ENCODE results near the gene CFAP70.

Gene CFAP70

GRCh38 chr10:73239908-73240307 is 118.8 kb downstream of the CFAP70 start:
- no peak overlapping the region for H3K4me3 ChIP-seq (replicated peaks in 1 of 2; ENCODE audit: low read depth in 2 of 2, low read length in 2 of 2)
- no peak for TF ChIP-seq CTCF (IDR thresholded peaks at IDR 0.05; ENCODE audit: low read depth, low read length)
- DNase-seq (ENCODE audit: low read depth in 2 of 2) = no peak

GRCh38 chr10:73238990-73239566 is 119.6 kb downstream of the CFAP70 start:
- DNase-seq (ENCODE audit: low read depth in 2 of 2) = no peak
- no peak overlapping the region for H3K4me3 ChIP-seq (replicated peaks in 1 of 2; ENCODE audit: low read depth in 2 of 2, low read length in 2 of 2)
- no peak for TF ChIP-seq CTCF (IDR thresholded peaks at IDR 0.05; ENCODE audit: low read depth, low read length)

GRCh38 chr10:73234695-73235094 is 124.0 kb downstream of the CFAP70 start:
- DNase-seq (ENCODE audit: low read depth in 2 of 2) = no peak
- no peak for TF ChIP-seq CTCF (IDR thresholded peaks at IDR 0.05; ENCODE audit: low read depth, low read length)
- H3K4me3 ChIP-seq (replicated peaks in 1 of 2; ENCODE audit: low read depth in 2 of 2, low read length in 2 of 2) = no peak overlapping the region

- DNase-seq (ENCODE audit: low read depth in 2 of 2) = no peak
- no peak for TF ChIP-seq CTCF (IDR thresholded peaks at IDR 0.05; ENCODE audit: low read depth, low read length)
Measured at GRCh38 chr10:73233883-73234282, 124.8 kb downstream of the CFAP70 start.

GRCh38 chr10:73232887-73233286 is 125.8 kb downstream of the CFAP70 start:
- DNase-seq (ENCODE audit: low read depth in 2 of 2) = no peak
- H3K4me3 ChIP-seq (replicated peaks in 1 of 2; ENCODE audit: low read depth in 2 of 2, low read length in 2 of 2) = no peak overlapping the region
- TF ChIP-seq CTCF (IDR thresholded peaks at IDR 0.05; ENCODE audit: low read depth, low read length) = peak; percentile 24

More at GRCh38 chr10:73233883-73234282, 124.8 kb downstream of the CFAP70 start:
- H3K4me3 ChIP-seq (replicated peaks in 1 of 2; ENCODE audit: low read depth in 2 of 2, low read length in 2 of 2) = no peak overlapping the region

GRCh38 chr10:73229567-73229966 is 129.1 kb downstream of the CFAP70 start:
- H3K4me3 ChIP-seq (replicated peaks in 1 of 2; ENCODE audit: low read depth in 2 of 2, low read length in 2 of 2) = no peak overlapping the region
- no peak for DNase-seq (ENCODE audit: low read depth in 2 of 2)
- TF ChIP-seq CTCF (IDR thresholded peaks at IDR 0.05; ENCODE audit: low read depth, low read length) = no peak

- H3K4me3 ChIP-seq (replicated peaks in 1 of 2; ENCODE audit: low read depth in 2 of 2, low read length in 2 of 2) = no peak overlapping the region
- TF ChIP-seq CTCF (IDR thresholded peaks at IDR 0.05; ENCODE audit: low read depth, low read length) = no peak
- DNase-seq (ENCODE audit: low read depth in 2 of 2) = peak; percentile 43 to 55
Measured at GRCh38 chr10:73228247-73228646, 130.4 kb downstream of the CFAP70 start.
